ENCODE data around the gene RHBG.

- TF ChIP-seq ELK1 (IDR thresholded peaks at IDR 0.05; ENCODE audit: borderline replicate concordance, low read depth, low read length): no peak
- no peak for TF ChIP-seq POLR2A (IDR thresholded peaks at IDR 0.05; ENCODE audit: low read depth, low read length)
- no peak for TF ChIP-seq RAD21 (IDR thresholded peaks at IDR 0.05; ENCODE audit: low read length)
- TF ChIP-seq CTCF (conservative IDR thresholded peaks at IDR 0.05; ENCODE audit: low read depth, low read length): no peak
- no peak for TF ChIP-seq RFX5 (IDR thresholded peaks at IDR 0.05; ENCODE audit: low read depth, low read length)
- no peak for TF ChIP-seq SMC3 (IDR thresholded peaks at IDR 0.05; ENCODE audit: low read depth, low read length)
- TF ChIP-seq USF2 (IDR thresholded peaks at IDR 0.05; ENCODE audit: low read depth, low read length): no peak
- no peak for TF ChIP-seq CHD1 (IDR thresholded peaks at IDR 0.05; ENCODE audit: low read depth, low read length)
- no peak for TF ChIP-seq BHLHE40 (IDR thresholded peaks at IDR 0.05; ENCODE audit: low read depth, low read length)
Measured at GRCh38 chr1:156384007-156384406, 15.0 kb downstream of the RHBG start.

All from IMR-90 (cell line).